Epithelial cell of prostate (primary cell): ENCODE results near the gene MT2A.
A peak's percentile ranks its signal among the peaks of the same experiment; 100 is the strongest.
"Not testable (repeated sequence)": the region's sequence is repeated elsewhere in the genome, so short reads cannot be mapped to it uniquely, and the experiment has no call there.

ENCODE experiments used
- DNase-seq: peaks from one replicate; pipeline ENCODE4 v3.0.0-alpha.2; 2011; ENCODE audit warnings: low read depth, low spot score
- H3K27ac ChIP-seq: fragments of 450-650 bp; 2 replicates; pipeline ENCODE4 v1.5.1; 2017; ENCODE audit warnings: mild to moderate bottlenecking

The MT2A gene

GRCh38 chr16:56617212-56618085 lies 9.1 kb downstream of the MT2A start:
- DNase-seq, result no peak
- H3K27ac ChIP-seq, result no peak overlapping the region

DNA sequence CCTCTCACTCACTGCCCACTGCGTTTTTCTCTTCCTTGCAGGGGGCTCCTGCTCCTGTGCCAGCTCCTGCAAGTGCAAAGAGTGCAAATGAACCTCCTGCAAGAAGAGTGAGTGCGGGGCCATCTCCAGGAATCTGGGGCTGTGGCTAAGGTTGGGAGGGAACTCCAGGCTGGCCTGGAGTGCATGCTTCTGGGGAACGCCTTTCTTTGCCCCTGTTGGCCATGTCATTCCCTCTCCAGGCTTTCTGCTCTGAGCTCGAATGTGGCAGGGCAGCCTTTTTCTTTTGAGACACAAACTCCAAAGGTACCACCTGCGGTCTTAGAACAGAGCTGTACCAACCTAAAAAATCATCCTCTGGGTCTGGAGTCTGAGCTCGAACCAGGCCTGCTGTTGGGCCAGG lies 9.8 kb downstream of the MT2A start:
- no peak for DNase-seq
- no peak overlapping the region for H3K27ac ChIP-seq

GRCh38 chr16:56620339-56620897 lies 12.0 kb downstream of the MT2A start:
- H3K27ac ChIP-seq, result no peak overlapping the region
- no peak for DNase-seq

GRCh38 chr16:56621665-56622445 lies 13.5 kb downstream of the MT2A start:
- not testable (repeated sequence) for H3K27ac ChIP-seq, DNase-seq

- not testable (repeated sequence) for H3K27ac ChIP-seq, DNase-seq
Observed at GRCh38 chr16:56623184-56623583, 14.8 kb downstream of the MT2A start.

GRCh38 chr16:56623637-56624036 lies 15.3 kb downstream of the MT2A start:
- no peak for DNase-seq

GRCh38 chr16:56625140-56625942 lies 17.0 kb downstream of the MT2A start, which contains the start of gene MT1E:
Gene MT1E, plus strand, starts transcription at chr16:56625781. Its CDS starts 71 bp downstream, at chr16:56625852.
- no peak for DNase-seq
- peak within 1 kb of the TSS; percentile 69 for H3K27ac ChIP-seq

More at GRCh38 chr16:56623637-56624036, 15.3 kb downstream of the MT2A start:
- no peak overlapping the region for H3K27ac ChIP-seq

- H3K27ac ChIP-seq, result peak overlapping the region; percentile 69
Observed at GRCh38 chr16:56625943-56626654, 17.7 kb downstream of the MT2A start.

GRCh38 chr16:56626685-56627084 lies 18.3 kb downstream of the MT2A start:
- no peak for DNase-seq
- peak overlapping the region; percentile 69 for H3K27ac ChIP-seq

More at GRCh38 chr16:56625943-56626654, 17.7 kb downstream of the MT2A start:
- DNase-seq, result no peak

- no peak overlapping the region for H3K27ac ChIP-seq
- DNase-seq, result no peak
Observed at GRCh38 chr16:56628486-56629350, 20.3 kb downstream of the MT2A start.

- no peak overlapping the region for H3K27ac ChIP-seq
- no peak for DNase-seq
Observed at GRCh38 chr16:56629531-56629930, 21.1 kb downstream of the MT2A start.

GRCh38 chr16:56630134-56630533 lies 21.8 kb downstream of the MT2A start:
- DNase-seq, result no peak
- H3K27ac ChIP-seq, result no peak overlapping the region

DNA sequence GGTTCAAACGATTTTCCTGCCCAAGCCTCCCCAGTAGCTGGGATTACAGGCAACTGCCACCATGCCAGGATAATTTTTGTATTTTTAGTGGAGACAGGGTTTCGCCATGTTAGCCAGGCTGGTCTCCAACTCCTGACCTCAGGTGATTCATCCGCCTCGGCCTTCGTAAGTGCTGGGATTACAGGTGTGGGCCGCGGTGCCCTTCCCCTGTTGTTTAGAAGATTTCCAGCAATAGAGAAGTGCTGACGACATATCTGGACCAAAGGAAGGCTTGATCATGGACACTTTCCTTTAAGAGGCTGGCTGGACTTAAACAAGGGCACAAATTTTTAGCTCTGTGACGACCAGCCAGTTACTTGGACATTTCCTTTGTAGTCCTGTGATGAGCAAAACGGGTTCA lies 22.8 kb downstream of the MT2A start:
- H3K27ac ChIP-seq, result no peak overlapping the region
- DNase-seq, result no peak

DNA sequence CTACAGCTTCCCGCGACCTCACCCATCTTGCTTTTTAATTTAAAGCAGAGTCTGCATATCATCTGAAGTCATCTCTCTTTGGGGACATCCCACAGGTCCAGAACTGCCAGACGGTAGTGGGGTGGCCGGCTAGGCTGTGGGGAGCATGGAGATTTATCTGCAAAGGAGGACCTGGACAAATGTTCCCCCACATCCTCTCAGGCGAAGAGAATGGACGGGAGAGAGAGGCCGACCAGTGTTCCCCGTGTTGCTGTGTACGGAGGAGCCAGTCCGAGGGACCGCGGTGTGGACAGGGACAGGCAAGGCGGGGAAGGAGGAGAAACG lies 23.4 kb downstream of the MT2A start:
- no peak for DNase-seq
- no peak overlapping the region for H3K27ac ChIP-seq

GRCh38 chr16:56632156-56632847 lies 23.9 kb downstream of the MT2A start, which contains the start of gene MT1M:
Gene MT1M, plus strand, starts transcription at chr16:56632659. Its CDS starts 73 bp downstream, at chr16:56632732.
- no peak for DNase-seq
- H3K27ac ChIP-seq, result no peak within 1 kb of the TSS

- no peak overlapping the region for H3K27ac ChIP-seq
- DNase-seq, result no peak
Observed at GRCh38 chr16:56632848-56633365, 24.5 kb downstream of the MT2A start.

DNA sequence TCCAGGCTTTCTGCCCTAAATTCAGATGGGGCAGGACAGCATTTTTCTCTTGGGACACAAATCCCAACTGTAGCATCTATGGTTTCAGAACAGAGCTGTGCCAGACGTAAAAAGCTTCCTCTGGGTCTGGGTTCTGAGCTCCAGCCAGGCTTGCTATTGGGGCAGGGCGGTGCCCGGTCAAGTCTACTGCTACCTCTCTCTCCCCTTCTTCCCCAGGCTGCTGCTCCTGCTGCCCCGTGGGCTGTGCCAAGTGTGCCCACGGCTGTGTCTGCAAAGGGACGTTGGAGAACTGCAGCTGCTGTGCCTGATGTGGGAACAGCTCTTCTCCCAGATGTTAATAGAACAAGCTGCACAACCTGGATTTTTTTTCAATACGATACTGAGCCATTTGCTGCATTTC lies 25.2 kb downstream of the MT2A start:
- no peak for DNase-seq
- H3K27ac ChIP-seq, result no peak overlapping the region
